ENCODE data around the gene CEACAM7.

The CEACAM7 gene

GRCh38 chr19:41696402-41697197, 8.5 kb upstream of the CEACAM7 start:
- no peak overlapping the region for H3K4me3 ChIP-seq (IDR thresholded peaks at IDR 0.05; ENCODE audit: insufficient read depth, low read depth, low read length)
- H2AFZ ChIP-seq (ENCODE audit: low read depth) = no peak overlapping the region
- no peaks in the 10 kb centered on the region for H3K4me1 ChIP-seq (ENCODE audit: low read depth, poor library complexity, severe bottlenecking)
- H3K27me3 ChIP-seq (ENCODE audit: insufficient read depth, low read depth) = peaks cover 31% of the 10 kb centered on the region
- H3K36me3 ChIP-seq (ENCODE audit: insufficient read depth) = no peaks in the 10 kb centered on the region
- no peak for TF ChIP-seq CTCF (conservative IDR thresholded peaks at IDR 0.05; ENCODE audit: low read depth, low read length)
- H3K79me2 ChIP-seq (ENCODE audit: insufficient read depth, low read depth) = no peaks in the 10 kb centered on the region
- no peak overlapping the region for H3K9ac ChIP-seq
- no peak overlapping the region for H3K27ac ChIP-seq
- H4K20me1 ChIP-seq (ENCODE audit: insufficient read depth) = no peaks in the 10 kb centered on the region
- H3K4me2 ChIP-seq = no peak overlapping the region

GRCh38 chr19:41695745-41696144, 7.7 kb upstream of the CEACAM7 start:
- H3K27me3 ChIP-seq (ENCODE audit: insufficient read depth, low read depth) = peaks cover 26% of the 10 kb centered on the region
- H3K36me3 ChIP-seq (ENCODE audit: insufficient read depth) = no peaks in the 10 kb centered on the region
- H3K79me2 ChIP-seq (ENCODE audit: insufficient read depth, low read depth) = no peaks in the 10 kb centered on the region
- no peak for TF ChIP-seq CTCF (conservative IDR thresholded peaks at IDR 0.05; ENCODE audit: low read depth, low read length)
- H2AFZ ChIP-seq (ENCODE audit: low read depth) = no peak overlapping the region
- no peak overlapping the region for H3K4me3 ChIP-seq (IDR thresholded peaks at IDR 0.05; ENCODE audit: insufficient read depth, low read depth, low read length)
- no peak overlapping the region for H3K27ac ChIP-seq
- no peaks in the 10 kb centered on the region for H3K4me1 ChIP-seq (ENCODE audit: low read depth, poor library complexity, severe bottlenecking)
- no peak overlapping the region for H3K4me2 ChIP-seq
- no peak overlapping the region for H3K9ac ChIP-seq
- H4K20me1 ChIP-seq (ENCODE audit: insufficient read depth) = no peaks in the 10 kb centered on the region

- no peak for TF ChIP-seq CTCF (conservative IDR thresholded peaks at IDR 0.05; ENCODE audit: low read depth, low read length)
Observed at GRCh38 chr19:41694831-41695635, 7.0 kb upstream of the CEACAM7 start.

GRCh38 chr19:41694196-41694595, 6.1 kb upstream of the CEACAM7 start:
- no peak overlapping the region for H3K4me3 ChIP-seq (IDR thresholded peaks at IDR 0.05; ENCODE audit: insufficient read depth, low read depth, low read length)
- H3K27me3 ChIP-seq (ENCODE audit: insufficient read depth, low read depth) = peaks cover 28% of the 10 kb centered on the region
- no peak overlapping the region for H3K27ac ChIP-seq
- no peaks in the 10 kb centered on the region for H3K79me2 ChIP-seq (ENCODE audit: insufficient read depth, low read depth)
- no peak overlapping the region for H2AFZ ChIP-seq (ENCODE audit: low read depth)
- no peak overlapping the region for H3K9ac ChIP-seq
- no peaks in the 10 kb centered on the region for H3K4me1 ChIP-seq (ENCODE audit: low read depth, poor library complexity, severe bottlenecking)
- H3K36me3 ChIP-seq (ENCODE audit: insufficient read depth) = no peaks in the 10 kb centered on the region
- H3K4me2 ChIP-seq = no peak overlapping the region
- no peaks in the 10 kb centered on the region for H4K20me1 ChIP-seq (ENCODE audit: insufficient read depth)
- no peak for TF ChIP-seq CTCF (conservative IDR thresholded peaks at IDR 0.05; ENCODE audit: low read depth, low read length)

More at GRCh38 chr19:41694831-41695635, 7.0 kb upstream of the CEACAM7 start:
- Histone ChIP-seq H3K36me3 (ENCODE audit: insufficient read depth) (no peaks in the 10 kb centered on the region), H3K4me2 (no peak overlapping the region), H3K79me2 (ENCODE audit: insufficient read depth, low read depth) (no peaks in the 10 kb centered on the region), H3K27ac (no peak overlapping the region), H3K4me1 (ENCODE audit: low read depth, poor library complexity, severe bottlenecking) (no peaks in the 10 kb centered on the region), H4K20me1 (ENCODE audit: insufficient read depth) (no peaks in the 10 kb centered on the region), H3K4me3 (IDR thresholded peaks at IDR 0.05; ENCODE audit: insufficient read depth, low read depth, low read length) (no peak overlapping the region), H3K9ac (no peak overlapping the region), H3K27me3 (ENCODE audit: insufficient read depth, low read depth) (peaks cover 22% of the 10 kb centered on the region), H2AFZ (ENCODE audit: low read depth) (no peak overlapping the region)
